HL-60 (cell line): Measurements from ENCODE around the gene NPHP4.
"Not testable (repeated sequence)": the region's sequence is repeated elsewhere in the genome, so short reads cannot be mapped to it uniquely, and the experiment has no call there.

ENCODE experiments used
- GABPA ChIP-seq: IDR thresholded peaks from 2 replicates; pipeline ENCODE4 v1.6.1; 2012; ENCODE audit warnings: low read depth
- POLR2AphosphoS5 ChIP-seq: IDR thresholded peaks from 2 replicates; pipeline ENCODE4 v1.6.1; 2012; ENCODE audit warnings: low read depth
- TF ChIP-seq, protein P1 (sequence below): IDR thresholded peaks from one replicate; pipeline ENCODE4 v1.5.1; 2011; ENCODE audit warnings: low read length, control low read depth, inconsistent platforms; ENCODE audit not compliant: insufficient read depth
- TF ChIP-seq, protein P2 (sequence below): IDR thresholded peaks from 2 replicates; pipeline ENCODE4 v1.6.1; 2012; ENCODE audit warnings: low read depth; ENCODE audit not compliant: insufficient replicate concordance

DNA sequence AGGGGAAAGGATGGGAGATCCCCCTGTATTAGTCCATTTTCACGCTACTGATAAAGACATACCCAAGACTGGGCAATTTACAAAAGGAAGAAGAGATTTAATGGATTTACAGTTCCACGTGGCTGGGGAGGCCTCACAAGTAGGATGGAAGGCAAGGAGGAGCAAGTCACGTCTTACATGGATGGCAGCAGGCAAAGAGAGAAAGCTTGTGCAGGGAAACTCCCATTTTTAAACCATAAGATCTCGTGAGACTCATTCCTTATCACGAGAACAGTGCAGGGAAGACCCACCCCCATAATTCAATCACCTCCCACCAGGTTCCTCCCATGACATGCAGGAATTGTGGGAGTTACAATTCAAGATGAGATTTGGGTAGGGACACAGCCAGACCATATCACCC, 138.4 kb downstream of the NPHP4 start:
- TF ChIP-seq, protein P1, sequence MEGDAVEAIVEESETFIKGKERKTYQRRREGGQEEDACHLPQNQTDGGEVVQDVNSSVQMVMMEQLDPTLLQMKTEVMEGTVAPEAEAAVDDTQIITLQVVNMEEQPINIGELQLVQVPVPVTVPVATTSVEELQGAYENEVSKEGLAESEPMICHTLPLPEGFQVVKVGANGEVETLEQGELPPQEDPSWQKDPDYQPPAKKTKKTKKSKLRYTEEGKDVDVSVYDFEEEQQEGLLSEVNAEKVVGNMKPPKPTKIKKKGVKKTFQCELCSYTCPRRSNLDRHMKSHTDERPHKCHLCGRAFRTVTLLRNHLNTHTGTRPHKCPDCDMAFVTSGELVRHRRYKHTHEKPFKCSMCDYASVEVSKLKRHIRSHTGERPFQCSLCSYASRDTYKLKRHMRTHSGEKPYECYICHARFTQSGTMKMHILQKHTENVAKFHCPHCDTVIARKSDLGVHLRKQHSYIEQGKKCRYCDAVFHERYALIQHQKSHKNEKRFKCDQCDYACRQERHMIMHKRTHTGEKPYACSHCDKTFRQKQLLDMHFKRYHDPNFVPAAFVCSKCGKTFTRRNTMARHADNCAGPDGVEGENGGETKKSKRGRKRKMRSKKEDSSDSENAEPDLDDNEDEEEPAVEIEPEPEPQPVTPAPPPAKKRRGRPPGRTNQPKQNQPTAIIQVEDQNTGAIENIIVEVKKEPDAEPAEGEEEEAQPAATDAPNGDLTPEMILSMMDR: not testable (repeated sequence)
- TF ChIP-seq, protein P2, sequence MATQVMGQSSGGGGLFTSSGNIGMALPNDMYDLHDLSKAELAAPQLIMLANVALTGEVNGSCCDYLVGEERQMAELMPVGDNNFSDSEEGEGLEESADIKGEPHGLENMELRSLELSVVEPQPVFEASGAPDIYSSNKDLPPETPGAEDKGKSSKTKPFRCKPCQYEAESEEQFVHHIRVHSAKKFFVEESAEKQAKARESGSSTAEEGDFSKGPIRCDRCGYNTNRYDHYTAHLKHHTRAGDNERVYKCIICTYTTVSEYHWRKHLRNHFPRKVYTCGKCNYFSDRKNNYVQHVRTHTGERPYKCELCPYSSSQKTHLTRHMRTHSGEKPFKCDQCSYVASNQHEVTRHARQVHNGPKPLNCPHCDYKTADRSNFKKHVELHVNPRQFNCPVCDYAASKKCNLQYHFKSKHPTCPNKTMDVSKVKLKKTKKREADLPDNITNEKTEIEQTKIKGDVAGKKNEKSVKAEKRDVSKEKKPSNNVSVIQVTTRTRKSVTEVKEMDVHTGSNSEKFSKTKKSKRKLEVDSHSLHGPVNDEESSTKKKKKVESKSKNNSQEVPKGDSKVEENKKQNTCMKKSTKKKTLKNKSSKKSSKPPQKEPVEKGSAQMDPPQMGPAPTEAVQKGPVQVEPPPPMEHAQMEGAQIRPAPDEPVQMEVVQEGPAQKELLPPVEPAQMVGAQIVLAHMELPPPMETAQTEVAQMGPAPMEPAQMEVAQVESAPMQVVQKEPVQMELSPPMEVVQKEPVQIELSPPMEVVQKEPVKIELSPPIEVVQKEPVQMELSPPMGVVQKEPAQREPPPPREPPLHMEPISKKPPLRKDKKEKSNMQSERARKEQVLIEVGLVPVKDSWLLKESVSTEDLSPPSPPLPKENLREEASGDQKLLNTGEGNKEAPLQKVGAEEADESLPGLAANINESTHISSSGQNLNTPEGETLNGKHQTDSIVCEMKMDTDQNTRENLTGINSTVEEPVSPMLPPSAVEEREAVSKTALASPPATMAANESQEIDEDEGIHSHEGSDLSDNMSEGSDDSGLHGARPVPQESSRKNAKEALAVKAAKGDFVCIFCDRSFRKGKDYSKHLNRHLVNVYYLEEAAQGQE: not testable (repeated sequence)
- TF ChIP-seq POLR2AphosphoS5, GABPA: not testable (repeated sequence)
